DND-41 (cell line): ENCODE results near the gene VCL.

ENCODE experiments used
- ATAC-seq: fragments of 200-7000 bp; cut with Tn5 transposase; 3 replicates; pipeline ENCODE4 v1.9.1; 2021; ENCODE audit warnings: low read depth; ENCODE audit not compliant: insufficient read depth
- DNase-seq: peaks from one replicate; pipeline ENCODE4 v3.0.0-alpha.2; 2020
- H2AFZ ChIP-seq: 2 replicates; pipeline ENCODE4 v1.6.0; 2012; ENCODE audit warnings: low read depth, low read length
- H3K27ac ChIP-seq: 2 replicates; pipeline ENCODE4 v1.5.1; 2012; ENCODE audit warnings: low read length, inconsistent platforms
- H3K27me3 ChIP-seq: fragments of 200-600 bp; sonication (generic); 2 replicates; pipeline ENCODE4 v1.6.0; 2012; ENCODE audit warnings: low read length, mild to moderate bottlenecking, inconsistent platforms; ENCODE audit not compliant: insufficient read depth, poor library complexity
- H3K36me3 ChIP-seq: 2 replicates; pipeline ENCODE4 v1.5.1; 2012; ENCODE audit warnings: low read length, inconsistent platforms; ENCODE audit not compliant: insufficient read depth
- H3K4me1 ChIP-seq: 2 replicates; pipeline ENCODE4 v1.5.1; 2012; ENCODE audit warnings: mild to moderate bottlenecking, low read length; ENCODE audit not compliant: insufficient read depth
- H3K4me2 ChIP-seq: 2 replicates; pipeline ENCODE4 v1.6.0; 2012; ENCODE audit warnings: mild to moderate bottlenecking, moderate library complexity, low read length, inconsistent platforms; ENCODE audit not compliant: insufficient read depth
- H3K4me3 ChIP-seq, 2 experiments: fragments of 200-600 bp in 1 of 2; shearing (Covaris generic) in 1 of 2; 2 replicates each; pipeline ENCODE4 v1.5.1; 2012 to 2016; ENCODE audit warnings: inconsistent platforms in 2 of 2, low read length in 2 of 2, mild to moderate bottlenecking in 2 of 2, low read depth in 1 of 2, moderate library complexity in 1 of 2
- H3K79me2 ChIP-seq: 2 replicates; pipeline ENCODE4 v1.6.0; 2012; ENCODE audit warnings: low read length, inconsistent platforms; ENCODE audit not compliant: insufficient read depth
- H3K9ac ChIP-seq: 2 replicates; pipeline ENCODE4 v1.6.0; 2012; ENCODE audit warnings: low read depth, mild to moderate bottlenecking, inconsistent platforms, low read length, moderate library complexity
- H3K9me3 ChIP-seq: 2 replicates; pipeline ENCODE4 v1.5.1; 2012; ENCODE audit warnings: low read length, moderate library complexity, mild to moderate bottlenecking, inconsistent platforms; ENCODE audit not compliant: insufficient read depth, severe bottlenecking
- H4K20me1 ChIP-seq: 2 replicates; pipeline ENCODE4 v1.6.0; 2012; ENCODE audit warnings: low read length; ENCODE audit not compliant: insufficient read depth
- CTCF ChIP-seq: IDR thresholded peaks from 2 replicates; pipeline ENCODE4 v1.5.1; 2012; ENCODE audit warnings: borderline replicate concordance, low read length, moderate library complexity, mild to moderate bottlenecking; ENCODE audit not compliant: poor library complexity, severe bottlenecking; ENCODE audit errors: extremely low read depth
- EZH2 ChIP-seq: IDR thresholded peaks from 3 replicates; pipeline ENCODE4 v1.6.1; 2012; ENCODE audit warnings: borderline replicate concordance, low read depth, mild to moderate bottlenecking, moderate library complexity, low read length, inconsistent platforms; ENCODE audit not compliant: severe bottlenecking

VCL gene

GRCh38 chr10:74097776-74098175 lies 99.9 kb downstream of the VCL start:
- Histone ChIP-seq H3K4me1 (peaks cover 5% of the 10 kb centered on the region), H3K27me3 (no peaks in the 10 kb centered on the region), H3K4me3 (no peak overlapping the region), H3K4me2 (no peak overlapping the region), H3K79me2 (no peaks in the 10 kb centered on the region), H3K27ac (no peak overlapping the region), H4K20me1 (no peaks in the 10 kb centered on the region), H3K9me3 (no peaks in the 10 kb centered on the region), H3K9ac (no peak overlapping the region), H2AFZ (no peak overlapping the region), H3K36me3 (no peaks in the 10 kb centered on the region)
- ATAC-seq (no peak), DNase-seq (no peak)
- TF ChIP-seq CTCF = no peak
- no peak for TF ChIP-seq EZH2

GRCh38 chr10:74099420-74099819 lies 101.5 kb downstream of the VCL start:
- no peak for ATAC-seq
- H3K36me3 ChIP-seq = no peaks in the 10 kb centered on the region
- TF ChIP-seq EZH2 = no peak
- no peak for TF ChIP-seq CTCF

GRCh38 chr10:74099836-74100235 lies 101.9 kb downstream of the VCL start:
- TF ChIP-seq EZH2 (no peak), CTCF (no peak)
- Histone ChIP-seq H3K27ac (no peak overlapping the region), H3K4me3 (no peak overlapping the region), H3K4me1 (peaks cover 5% of the 10 kb centered on the region), H3K9me3 (no peaks in the 10 kb centered on the region), H3K4me2 (no peak overlapping the region), H2AFZ (no peak overlapping the region), H3K9ac (no peak overlapping the region), H4K20me1 (no peaks in the 10 kb centered on the region), H3K79me2 (no peaks in the 10 kb centered on the region), H3K36me3 (no peaks in the 10 kb centered on the region), H3K27me3 (no peaks in the 10 kb centered on the region)
- DNase-seq (no peak), ATAC-seq (no peak)

More at GRCh38 chr10:74099420-74099819, 101.5 kb downstream of the VCL start:
- no peaks in the 10 kb centered on the region for H4K20me1 ChIP-seq
- H3K4me1 ChIP-seq = peaks cover 5% of the 10 kb centered on the region
- no peaks in the 10 kb centered on the region for H3K79me2 ChIP-seq
- no peak for DNase-seq
- H3K9ac ChIP-seq = no peak overlapping the region
- no peak overlapping the region for H3K27ac ChIP-seq
- no peak overlapping the region for H3K4me2 ChIP-seq
- no peaks in the 10 kb centered on the region for H3K27me3 ChIP-seq
- H2AFZ ChIP-seq = no peak overlapping the region
- no peak overlapping the region for H3K4me3 ChIP-seq
- H3K9me3 ChIP-seq = no peaks in the 10 kb centered on the region

GRCh38 chr10:74103560-74104258 lies 105.8 kb downstream of the VCL start:
- Histone ChIP-seq H3K27ac (no peak overlapping the region), H3K4me3 (no peak overlapping the region), H3K27me3 (no peaks in the 10 kb centered on the region), H4K20me1 (no peaks in the 10 kb centered on the region), H2AFZ (no peak overlapping the region), H3K36me3 (no peaks in the 10 kb centered on the region), H3K79me2 (no peaks in the 10 kb centered on the region), H3K4me2 (no peak overlapping the region), H3K9me3 (no peaks in the 10 kb centered on the region), H3K4me1 (no peaks in the 10 kb centered on the region), H3K9ac (no peak overlapping the region)
- TF ChIP-seq CTCF = peak; percentile 67
- TF ChIP-seq EZH2 = no peak
- DNase-seq = no peak
- ATAC-seq = peak; percentile 68
